Subcutaneous adipose tissue (tissue), 4 donors: ENCODE results near the gene DUOX1. TPM values are rescaled to one million over a fixed set of nuclear protein-coding genes. Genes with fewer than 3 reads are reported as not detected.

Experiments used
- CTCF ChIP-seq: fragments of 450-650 bp; IDR thresholded peaks from one replicate; pipeline ENCODE4 v1.5.1; 2016; ENCODE audit warnings: low read depth, mild to moderate bottlenecking, control low read depth, antibody characterized with exemption, moderate library complexity
- total RNA-seq, 4 donors: library from RNA; depleted of rRNA; stranded (reverse); fragments of >200 nt; gene quantifications; one replicate each; pipeline ENCODE4 v1.1.0, GENCODE V29; 2016

The DUOX1 gene
- total RNA-seq, 4 donors from 2014 or later: 0.44 to 0.85 (median 0.57) TPM; not detected in 1

- no peak for TF ChIP-seq CTCF
These were observed 19.3 kb downstream of the DUOX1 start for GRCh38 chr15:45149060-45149459.

GRCh38 chr15:45150481-45150880 is 20.7 kb downstream of the DUOX1 start:
- TF ChIP-seq CTCF: no peak

- TF ChIP-seq CTCF: no peak
These were observed 21.2 kb downstream of the DUOX1 start for GRCh38 chr15:45150997-45151396.

DNA sequence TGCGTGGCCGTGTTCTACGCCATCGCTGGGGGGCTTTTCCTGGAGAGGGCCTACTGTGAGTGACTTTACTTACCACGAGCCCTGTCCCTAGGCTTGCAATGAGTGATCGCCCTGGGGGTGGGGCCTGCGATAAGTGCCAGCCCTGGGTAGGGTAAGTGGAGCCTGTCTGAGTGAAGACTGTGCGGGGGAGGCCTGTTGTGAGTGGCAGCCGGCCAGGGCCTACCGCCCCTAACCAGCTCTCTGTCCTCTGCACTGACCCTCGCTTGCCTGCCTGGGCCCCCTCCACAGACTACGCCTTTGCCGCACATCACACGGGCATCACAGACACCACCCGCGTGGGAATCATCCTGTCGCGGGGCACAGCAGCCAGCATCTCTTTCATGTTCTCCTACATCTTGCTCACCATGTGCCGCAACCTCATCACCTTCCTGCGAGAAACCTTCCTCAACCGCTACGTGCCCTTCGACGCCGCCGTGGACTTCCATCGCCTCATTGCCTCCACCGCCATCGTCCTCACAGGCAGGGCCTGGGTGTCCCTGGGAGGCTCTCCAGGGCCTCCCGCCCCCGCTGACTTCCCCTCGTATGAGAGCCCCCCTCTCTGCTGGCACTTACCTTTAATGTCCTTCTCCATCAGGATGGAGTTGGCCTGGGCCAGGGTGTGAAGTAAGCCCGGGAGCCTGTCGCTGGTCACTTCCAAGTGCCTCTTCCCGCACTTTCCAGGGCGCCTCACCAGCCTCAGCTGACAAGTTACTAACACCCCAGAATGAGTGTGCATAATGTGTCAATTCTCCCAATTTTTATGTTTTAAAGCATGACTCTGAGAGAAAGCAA is 22.4 kb downstream of the DUOX1 start:
- TF ChIP-seq CTCF: no peak

DNA sequence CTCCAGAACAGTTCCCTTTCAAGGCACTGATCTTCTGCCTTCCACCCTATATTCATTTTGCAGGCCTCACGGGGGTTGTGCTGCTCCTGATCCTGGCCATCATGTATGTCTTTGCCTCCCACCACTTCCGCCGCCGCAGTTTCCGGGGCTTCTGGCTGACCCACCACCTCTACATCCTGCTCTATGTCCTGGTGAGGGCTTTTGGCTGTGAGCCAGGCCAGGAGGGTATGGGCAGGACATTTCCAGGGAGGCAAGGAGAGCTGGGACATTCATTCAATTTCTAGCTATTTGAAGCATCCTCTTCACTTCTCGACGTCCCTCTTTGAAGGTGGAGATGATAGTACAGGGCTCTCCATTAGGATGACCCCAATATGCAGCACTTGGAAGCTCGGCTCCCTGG is 25.9 kb downstream of the DUOX1 start:
- no peak for TF ChIP-seq CTCF

GRCh38 chr15:45156744-45157455 is 27.1 kb downstream of the DUOX1 start:
- TF ChIP-seq CTCF: no peak

DNA sequence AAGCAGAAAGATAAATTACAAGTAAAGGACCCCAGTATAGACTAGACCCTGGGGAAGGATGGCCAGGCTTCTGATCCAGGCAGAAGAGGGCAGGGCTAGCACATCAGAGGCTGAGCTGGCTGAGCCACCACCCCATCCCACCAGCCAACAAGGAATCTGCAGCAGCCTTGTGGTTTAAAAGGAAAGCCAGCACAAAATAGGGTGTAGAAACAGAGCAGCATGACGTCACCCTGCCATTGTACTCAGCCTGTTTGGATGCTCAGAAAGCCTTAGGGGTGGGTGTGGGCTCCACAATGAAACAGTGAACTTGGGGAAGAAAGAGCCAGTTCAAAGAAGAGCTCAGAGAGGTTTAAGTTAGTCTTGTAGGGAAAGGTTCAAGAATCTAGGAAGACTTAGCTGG is 28.2 kb downstream of the DUOX1 start:
- TF ChIP-seq CTCF: no peak
